ENCODE data around the gene ITPR2.

DNA sequence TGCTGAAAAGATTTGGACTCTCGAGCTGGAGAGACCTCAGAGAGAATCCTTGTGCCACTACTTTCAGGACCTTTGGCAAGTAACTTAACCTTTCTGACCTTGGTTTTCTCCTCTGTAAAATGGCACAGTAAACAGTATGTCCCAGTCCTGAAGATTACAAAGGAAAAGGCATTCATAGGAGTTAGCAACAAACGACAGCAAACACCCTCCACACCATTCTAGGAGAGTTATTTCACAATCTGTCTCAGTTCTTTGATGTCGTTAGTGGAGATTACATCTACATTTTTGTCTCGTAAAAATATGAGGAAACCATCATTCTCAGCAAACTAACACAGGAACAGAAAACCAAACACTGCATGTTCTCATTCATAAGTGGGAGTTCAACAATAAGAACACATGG, 205.7 kb downstream of the ITPR2 start:
- TF ChIP-seq CTCF (IDR thresholded peaks at IDR 0.05; ENCODE audit: insufficient read depth, low read length) (no peak), POLR2AphosphoS5 (IDR thresholded peaks at IDR 0.05; ENCODE audit: low read depth) (no peak)

Data from HL-60 (cell line).